GM12878 (cell line): ENCODE results near the gene IL27RA. TPM values are rescaled to one million over a fixed set of nuclear protein-coding genes. Genes with fewer than 3 reads are reported as not detected.

Source experiments
- ATAC-seq: fragments of 200-7000 bp; cut with Tn5 transposase; 3 replicates; pipeline ENCODE4 v1.9.1; 2020; ENCODE audit warnings: mild to moderate bottlenecking, moderate library complexity
- BruUV-seq: library from RNA; stranded (reverse); fragments of 400-500 nt; replicated peaks from 2 replicates; lab custom pipeline; 2021; lab: Mats Ljungman, UMichigan
- CTCF ChIA-PET: fragments of 300-600 bp; sonication (Branson Sonifier 250); formaldehyde crosslinking; extraction: SDS; loops from one replicate; lab custom pipeline; 2021; ENCODE audit warnings: inconsistent platforms; lab: Yijun Ruan, JAX
- POLR2A ChIA-PET: fragments of 350-600 bp; formaldehyde crosslinking; extraction: SDS; loops from one replicate; lab custom pipeline; 2021; ENCODE audit warnings: inconsistent platforms; lab: Charles Lee
- RAD21 ChIA-PET: fragments of 300-600 bp; sonication (Branson Sonifier 250); formaldehyde crosslinking; loops from one replicate; lab custom pipeline; 2023; ENCODE audit warnings: antibody characterized with exemption; ENCODE audit not compliant: unreplicated experiment; lab: Charles Lee
- SMC1A ChIA-PET: fragments of 300-600 bp; sonication (Branson Sonifier 250); formaldehyde crosslinking; loops from one replicate; lab custom pipeline; 2023; ENCODE audit not compliant: unreplicated experiment, uncharacterized antibody; lab: Charles Lee
- DNase-seq: peaks from one replicate; pipeline ENCODE4 v3.0.0-alpha.2; 2011; ENCODE audit warnings: low read depth, low spot score
- FAIRE-seq: peaks from 3 replicates; lab custom pipeline; 2011; peaks lifted over from hg19 to GRCh38; lab: Jason Lieb, UNC
- H2AFZ ChIP-seq: 2 replicates; pipeline ENCODE4 v1.6.0; 2011; ENCODE audit warnings: low read depth, low read length, control low read depth; ENCODE audit not compliant: control insufficient read depth
- H3K27ac ChIP-seq: 2 replicates; pipeline ENCODE4 v1.5.1; 2011; ENCODE audit warnings: control low read depth; ENCODE audit not compliant: control insufficient read depth, insufficient read depth
- H3K27me3 ChIP-seq, 2 experiments: replicated peaks in 1 of 2; 2 replicates each; pipeline versions ENCODE4 v1.6.0 to v1.6.1; 2011; ENCODE audit warnings: low read length in 1 of 2; ENCODE audit not compliant: control insufficient read depth in 2 of 2, insufficient read depth in 2 of 2
- H3K36me3 ChIP-seq, 2 experiments: 2 replicates each; pipeline ENCODE4 v1.5.1; 2011; ENCODE audit warnings: low read length in 1 of 2; ENCODE audit not compliant: control insufficient read depth in 2 of 2, insufficient read depth in 2 of 2
- H3K4me1 ChIP-seq: 2 replicates; pipeline ENCODE4 v1.6.1; 2011; ENCODE audit warnings: mild to moderate bottlenecking, low read length, moderate library complexity, mixed read lengths; ENCODE audit not compliant: control insufficient read depth, insufficient read depth
- H3K4me2 ChIP-seq: 2 replicates; pipeline ENCODE4 v1.6.0; 2011; ENCODE audit warnings: control low read depth; ENCODE audit not compliant: control insufficient read depth, insufficient read depth
- H3K4me3 ChIP-seq: fragments of 200-600 bp; sonication (generic); 2 replicates; pipeline ENCODE4 v1.5.1; 2016
- H3K79me2 ChIP-seq: 2 replicates; pipeline ENCODE4 v1.6.0; 2011; ENCODE audit warnings: low read length; ENCODE audit not compliant: control insufficient read depth, insufficient read depth
- H3K9ac ChIP-seq: 2 replicates; pipeline ENCODE4 v1.8.0; 2011; ENCODE audit warnings: low read length, control low read depth, mixed read lengths; ENCODE audit not compliant: control insufficient read depth, insufficient read depth
- H3K9me3 ChIP-seq: replicated peaks from 3 replicates; pipeline ENCODE4 v1.5.1; 2011; ENCODE audit warnings: mild to moderate bottlenecking, low read length; ENCODE audit not compliant: control insufficient read depth, insufficient read depth
- H4K20me1 ChIP-seq: 2 replicates; pipeline ENCODE4 v1.6.0; 2011; ENCODE audit not compliant: control insufficient read depth, insufficient read depth
- BCLAF1 ChIP-seq: fragments of 450-650 bp; IDR thresholded peaks from 2 replicates; pipeline ENCODE4 v1.6.1; 2017; ENCODE audit warnings: antibody characterized with exemption, mild to moderate bottlenecking, moderate library complexity
- FOXM1 ChIP-seq: IDR thresholded peaks from 2 replicates; pipeline ENCODE4 v1.6.1; 2012; ENCODE audit warnings: low read depth, mild to moderate bottlenecking, inconsistent platforms, low read length, moderate library complexity
- KAT2A ChIP-seq: conservative IDR thresholded peaks from 2 replicates; pipeline ENCODE4 v1.6.1; 2011; ENCODE audit warnings: low read depth, low read length; ENCODE audit not compliant: control insufficient read depth
- KLF5 ChIP-seq: fragments of 450-650 bp; IDR thresholded peaks from 2 replicates; pipeline ENCODE4 v1.6.1; 2014; ENCODE audit warnings: mild to moderate bottlenecking; ENCODE audit not compliant: partially characterized antibody
- POLR2A ChIP-seq: IDR thresholded peaks from 2 replicates; pipeline ENCODE4 v1.6.1; 2011; ENCODE audit warnings: low read depth, mild to moderate bottlenecking, low read length
- SMAD1 ChIP-seq: fragments of 450-650 bp; IDR thresholded peaks from 2 replicates; pipeline ENCODE4 v1.6.1; 2018; ENCODE audit warnings: mild to moderate bottlenecking, low read depth; ENCODE audit not compliant: partially characterized antibody
- STAT3 ChIP-seq: IDR thresholded peaks from 2 replicates; pipeline ENCODE4 v1.6.1; 2011; ENCODE audit warnings: low read depth, low read length, improper control_type of control experiment
- ZBTB40 ChIP-seq: fragments of 450-650 bp; IDR thresholded peaks from 2 replicates; pipeline ENCODE4 v1.6.1; 2016; ENCODE audit warnings: mild to moderate bottlenecking, moderate library complexity, borderline replicate concordance
- ZNF384 ChIP-seq: IDR thresholded peaks from 2 replicates; pipeline ENCODE4 v1.6.1; 2012; ENCODE audit warnings: low read depth, mild to moderate bottlenecking, low read length, improper control_type of control experiment, borderline replicate concordance
- WGBS: methylation state at CpG from one replicate; pipeline ENCODE4 v1.1.6; 2016; ENCODE audit warnings: low lambda C conversion rate; ENCODE audit not compliant: insufficient replicate concordance, insufficient coverage; ENCODE audit errors: missing lambda C conversion rate; 5-methylcytosine and 5-hydroxymethylcytosine counted together
- in situ Hi-C: fragments of 300-500 bp; cut with MboI; formaldehyde crosslinking; loops from 9 replicates; pipeline ENCODE4 v1.14.3; 2018; ENCODE audit warnings: mixed read lengths
- intact Hi-C: fragments of 100-400 bp; cut with micrococcal nuclease; formaldehyde crosslinking; loops from one replicate; pipeline ENCODE4 v1.14.2; 2022; ENCODE audit not compliant: unreplicated experiment
- polyA plus RNA-seq, 11 experiments: library from polyadenylated mRNA; depleted of rRNA in 4 of 11; unstranded in 6 of 11; stranded (reverse) in 5 of 11; fragments of >200 nt; fragmentation: Nextera tagmentation in 4 of 11; fragmentation: Illumina TruSeq in 1 of 11; extraction: Ambion mirVana in 4 of 11; extraction: Trizol in 1 of 11; gene quantifications; 1 replicate in 1 of 11; 2 replicates in 10 of 11; pipeline versions ENCODE4 v1.2.1 to v1.2.3, GENCODE V29; 2011 to 2016; ENCODE audit warnings: inconsistent platforms in 2 of 11, missing spikeins in 2 of 11, low read depth in 1 of 11
- total RNA-seq, 4 experiments: library from RNA; depleted of rRNA in 3 of 4; stranded (reverse); fragments of >200 nt in 3 of 4; fragmentation: Illumina TruSeq in 1 of 4; extraction: Trizol in 1 of 4; gene quantifications; 2 replicates each; pipeline versions ENCODE4 v1.2.1 to v1.2.3, GENCODE V29; 2013 to 2021

The IL27RA gene
- total and polyA plus RNA-seq, 10 of the 15 experiments (the other 5 are each of a cell fraction or from before 2014, with no cell fraction given) = 8.4 to 63.5 (median 41.2) TPM

- TF ChIP-seq ZBTB40 = no peak
- TF ChIP-seq KLF5 = no peak
- no peak for TF ChIP-seq FOXM1
These were observed 28.9 kb upstream of the IL27RA start (continued) for GRCh38 chr19:14002571-14003250.

- H3K27me3 ChIP-seq = no peaks in the 10 kb centered on the region
These were observed 28.1 kb upstream of the IL27RA start for GRCh38 chr19:14003251-14004055.

More at GRCh38 chr19:14003251-14004055, 28.1 kb upstream of the IL27RA start:
- Histone ChIP-seq H3K4me1 (peaks cover 47% of the 10 kb centered on the region), H2AFZ (peak overlapping the region; percentile 63), H4K20me1 (no peaks in the 10 kb centered on the region), H3K9me3 (peaks cover 5% of the 10 kb centered on the region; the same call in 2 of the 3 replicates), H3K4me2 (peak overlapping the region; percentile 75), H3K9ac (peak overlapping the region; percentile 63), H3K36me3 (no peaks in the 10 kb centered on the region), H3K27ac (peak overlapping the region; percentile 86), H3K4me3 (peak overlapping the region; percentile 44; the same call in 1 of the 2 replicates), H3K79me2 (peaks cover 11% of the 10 kb centered on the region)
- ChIA-PET SMC1A (interaction anchor here (0.6 to 4.0 kb wide), 14 partner anchors 9 to 98 kb away, joined by 3 to 18 read pairs (median 6); partner anchors contain the start of genes DCAF15 and IL27RA), RAD21 (interaction anchor here (0.5 to 4.6 kb wide), 15 partner anchors 8 to 856 kb away, joined by 3 to 35 read pairs (median 3); partner anchors contain the start of genes ASF1B, DCAF15 and IL27RA), CTCF (interaction anchor here (0.9 to 5.1 kb wide), 14 partner anchors 10 to 122 kb away, joined by 3 to 30 read pairs (median 5); partner anchors contain the start of gene IL27RA), POLR2A (interaction anchor here (0.5 to 4.9 kb wide), 11 partner anchors 12 to 571 kb away, joined by 3 to 49 read pairs (median 5); partner anchors contain the start of genes DCAF15 and IL27RA)
- FAIRE-seq (no peak), ATAC-seq (no peak), DNase-seq (no peak)
- WGBS = 6% methylated on average over 10 of the region's 10 CpGs
- in situ Hi-C loops (no loop called here), intact Hi-C loops (loop anchor here (1.0 to 10.0 kb wide), 4 partner anchors 17 to 849 kb away; partner anchors contain the start of genes DCAF15, IER2 and STX10)
- BruUV-seq = no TSS peak
- no peak for TF ChIP-seq SMAD1
- TF ChIP-seq BCLAF1 = no peak
- peak; percentile 4; the same call in 1 of the 2 replicates for TF ChIP-seq ZNF384
- TF ChIP-seq KAT2A = no peak
- TF ChIP-seq POLR2A = 0 out of 2 replicates have a peak, but pooled peaks have one; percentile 6
- TF ChIP-seq STAT3 = no peak
